PC-9 (cell line): ENCODE results near the gene PRSS23. TPM values are rescaled to one million over a fixed set of nuclear protein-coding genes. Genes with fewer than 3 reads are reported as not detected.

Experiments used
- BruUV-seq: library from RNA; stranded (reverse); fragments of 400-500 nt; replicated peaks from 2 replicates; lab custom pipeline; 2021; lab: Mats Ljungman, UMichigan
- CTCF ChIA-PET: fragments of 300-600 bp; sonication (Branson Sonifier 250); formaldehyde crosslinking; loops from one replicate; lab custom pipeline; 2022; ENCODE audit warnings: antibody characterized with exemption; lab: Charles Lee
- POLR2A ChIA-PET: fragments of 300-600 bp; sonication (Branson Sonifier 250); formaldehyde crosslinking; loops from one replicate; lab custom pipeline; 2022; ENCODE audit warnings: antibody characterized with exemption; ENCODE audit not compliant: unreplicated experiment; lab: Charles Lee
- DNase-seq, 2 experiments: peaks; one replicate each; pipeline versions ENCODE4 v3.0.0 to v3.0.0-alpha.2; 2015 to 2022; ENCODE audit warnings: mixed read lengths in 1 of 2
- H2AFZ ChIP-seq: fragments of 200-600 bp; sonication (generic); 2 replicates; pipeline ENCODE4 v1.8.1; 2017; ENCODE audit warnings: antibody characterized with exemption
- H3F3A ChIP-seq: fragments of 200-600 bp; sonication (generic); 2 replicates; pipeline ENCODE4 v1.8.1; 2017; ENCODE audit warnings: antibody characterized with exemption, mild to moderate bottlenecking, low read depth; ENCODE audit not compliant: insufficient read depth
- H3K27ac ChIP-seq: fragments of 200-600 bp; sonication (generic); 2 replicates; pipeline ENCODE4 v1.6.1; 2016; ENCODE audit warnings: mixed run types
- H3K27me3 ChIP-seq: fragments of 200-600 bp; sonication (generic); 2 replicates; pipeline ENCODE4 v1.6.1; 2016; ENCODE audit warnings: low read depth, mixed run types; ENCODE audit not compliant: insufficient read depth
- H3K36me3 ChIP-seq: fragments of 200-600 bp; sonication (generic); 2 replicates; pipeline ENCODE4 v1.6.1; 2016; ENCODE audit warnings: low read depth, mixed run types
- H3K4me1 ChIP-seq: fragments of 200-600 bp; sonication (generic); replicated peaks from 2 replicates; pipeline ENCODE4 v1.6.1; 2016; ENCODE audit warnings: mixed run types; ENCODE audit not compliant: insufficient read depth
- H3K4me2 ChIP-seq: fragments of 200-600 bp; sonication (generic); 2 replicates; pipeline ENCODE4 v1.6.1; 2017; ENCODE audit warnings: mixed run types
- H3K4me3 ChIP-seq: fragments of 200-600 bp; sonication (generic); 2 replicates; pipeline ENCODE4 v1.6.1; 2016; ENCODE audit warnings: mixed run types
- H3K79me2 ChIP-seq: fragments of 200-600 bp; sonication (generic); 2 replicates; pipeline ENCODE4 v1.6.1; 2017; ENCODE audit warnings: low read depth, mixed run types
- H3K9me2 ChIP-seq: fragments of 200-600 bp; sonication (generic); 2 replicates; pipeline ENCODE4 v1.8.1; 2017; ENCODE audit warnings: mild to moderate bottlenecking; ENCODE audit not compliant: insufficient read depth
- H3K9me3 ChIP-seq: fragments of 200-600 bp; sonication (generic); 2 replicates; pipeline ENCODE4 v1.8.1; 2016; ENCODE audit warnings: low read depth; ENCODE audit not compliant: insufficient read depth
- H4K20me1 ChIP-seq: fragments of 200-600 bp; sonication (generic); 2 replicates; pipeline ENCODE4 v1.8.1; 2017; ENCODE audit not compliant: insufficient read depth
- CTCF ChIP-seq: fragments of 200-600 bp; sonication (generic); conservative IDR thresholded peaks from 2 replicates; pipeline ENCODE4 v1.6.1; 2017; ENCODE audit warnings: mixed run types, antibody characterized with exemption, mild to moderate bottlenecking, moderate library complexity
- EZH2 ChIP-seq: fragments of 200-600 bp; sonication (generic); IDR thresholded peaks from 2 replicates; pipeline ENCODE4 v1.8.0; 2017; ENCODE audit warnings: antibody characterized with exemption, low read depth
- intact Hi-C: fragments of 100-400 bp; cut with micrococcal nuclease; formaldehyde crosslinking; loops from one replicate; pipeline ENCODE4 v1.10.0; 2022; ENCODE audit not compliant: unreplicated experiment
- total RNA-seq: library from RNA; stranded (reverse); gene quantifications from 2 replicates; pipeline ENCODE4 v1.2.3, GENCODE V29; 2021

The PRSS23 gene
- total RNA-seq, 1 experiment from 2014 or later: 235 TPM

- no peaks in the 10 kb centered on the region for H3K9me3 ChIP-seq
- no peak overlapping the region for H3K4me2 ChIP-seq
- H3K36me3 ChIP-seq: no peaks in the 10 kb centered on the region
- H3K79me2 ChIP-seq: no peaks in the 10 kb centered on the region
- H3K9me2 ChIP-seq: no peaks in the 10 kb centered on the region
- POLR2A ChIA-PET: no interaction called here
- H3K27me3 ChIP-seq: no peaks in the 10 kb centered on the region
- peaks cover 6% of the 10 kb centered on the region; the same call in 1 of the 2 replicates for H3F3A ChIP-seq
- TF ChIP-seq EZH2 (no peak), CTCF (no peak)
- CTCF ChIA-PET: no interaction called here
- no peaks in the 10 kb centered on the region for H4K20me1 ChIP-seq
- no TSS peak for BruUV-seq
- no peak overlapping the region for H2AFZ ChIP-seq
- peaks cover 16% of the 10 kb centered on the region; the same call in 1 of the 2 replicates for H3K4me1 ChIP-seq
- H3K27ac ChIP-seq: no peak overlapping the region
- intact Hi-C loops: no loop called here
- H3K4me3 ChIP-seq: no peak overlapping the region
- no peak for DNase-seq
These were observed 47.8 kb downstream of the PRSS23 start for GRCh38 chr11:86848132-86848531.

- BruUV-seq: no TSS peak
- Histone ChIP-seq H3K27ac (no peak overlapping the region), H3F3A (peaks cover 3% of the 10 kb centered on the region; the same call in 1 of the 2 replicates), H3K27me3 (no peaks in the 10 kb centered on the region), H3K4me3 (no peak overlapping the region), H3K4me2 (no peak overlapping the region), H2AFZ (no peak overlapping the region), H3K36me3 (no peaks in the 10 kb centered on the region), H3K9me3 (no peaks in the 10 kb centered on the region), H3K4me1 (peaks cover 13% of the 10 kb centered on the region; the same call in 1 of the 2 replicates), H3K79me2 (no peaks in the 10 kb centered on the region), H3K9me2 (no peaks in the 10 kb centered on the region), H4K20me1 (no peaks in the 10 kb centered on the region)
- CTCF ChIA-PET: interaction anchor here (0.6 kb wide), 1 partner anchor 8 kb away, joined by 6 read pairs; no protein-coding TSS in a partner anchor
- TF ChIP-seq EZH2 (no peak), CTCF (no peak)
- POLR2A ChIA-PET: interaction anchor here (0.6 kb wide), 1 partner anchor 588 kb away, joined by 5 read pairs; no protein-coding TSS in a partner anchor
- no peak for DNase-seq
- intact Hi-C loops: no loop called here
These were observed 49.3 kb downstream of the PRSS23 start for GRCh38 chr11:86849679-86850078.

Other genes with a start within 250 kb of the PRSS23 start
- gene ME3, start 127.9 kb upstream of the PRSS23 start, total RNA-seq: 34.0 and 61.1 TPM in 2 replicates
- gene FZD4, start 154.9 kb downstream of the PRSS23 start, total RNA-seq: 2.6 TPM in 2 replicates
- 15.0 and 42.0 TPM in 2 replicates for gene TMEM135, start 237.4 kb downstream of the PRSS23 start, total RNA-seq